ENCODE measurements around the gene CHID1. TPM values are rescaled to one million over a fixed set of nuclear protein-coding genes. Genes with fewer than 3 reads are reported as not detected.

Gene CHID1
- total and polyA plus RNA-seq, 4 experiments from 2014 or later, result 46.9 to 82.3 (median 55.7) TPM

DNA sequence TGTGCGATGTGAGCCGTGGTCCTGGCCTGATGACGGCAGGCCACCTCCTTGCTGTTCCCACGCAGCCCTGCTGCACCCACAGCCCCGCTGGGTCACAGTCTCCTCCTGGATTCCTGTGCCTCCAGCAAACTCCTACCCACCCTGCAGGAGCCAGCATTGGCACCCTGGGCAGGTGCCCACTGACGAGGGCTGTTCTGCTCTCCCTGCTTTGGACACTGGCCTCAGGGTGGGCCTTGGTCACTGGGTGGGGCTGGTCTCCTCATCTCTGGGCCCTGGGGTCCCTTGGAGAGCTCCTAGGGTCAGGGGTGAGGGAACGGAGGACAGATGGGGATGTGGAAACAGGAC lies 55.3 kb downstream of the CHID1 start:
- POLR2A ChIA-PET (ENCODE audit: partially characterized antibody), result no interaction called here
- Histone ChIP-seq H3K9me3 (ENCODE audit: control insufficient read depth in 1 of 2, low read length in 2 of 2) (no peaks in the 10 kb centered on the region), H3K4me1 (ENCODE audit: insufficient read depth, low read length) (no peaks in the 10 kb centered on the region), H3K27me3 (ENCODE audit: insufficient read depth, low read length) (no peaks in the 10 kb centered on the region), H3K36me3 (ENCODE audit: insufficient read depth, low read length) (no peaks in the 10 kb centered on the region), H3K27ac (ENCODE audit: low read depth, low read length) (no peak overlapping the region), H3K4me3 (ENCODE audit: low read length in 2 of 2) (no peak overlapping the region)
- H3K36me3 Mint-ChIP-seq, result no peaks in the 10 kb centered on the region
- no peak for DNase-seq
- H3K27me3 Mint-ChIP-seq, result peaks cover 0 to 2% of the 10 kb centered on the region in 2 donors
- no peak overlapping the region for H3K27ac Mint-ChIP-seq
- no peaks in the 10 kb centered on the region for H3K9me3 Mint-ChIP-seq
- H3K4me1 Mint-ChIP-seq, result peaks cover 0 to 5% (median 1%) of the 10 kb centered on the region in 4 donors
- CTCF ChIA-PET (ENCODE audit: partially characterized antibody), result no interaction called here
- no peak overlapping the region for H3K4me3 Mint-ChIP-seq
- intact Hi-C loops (cut with micrococcal nuclease), result no loop called here

DNA sequence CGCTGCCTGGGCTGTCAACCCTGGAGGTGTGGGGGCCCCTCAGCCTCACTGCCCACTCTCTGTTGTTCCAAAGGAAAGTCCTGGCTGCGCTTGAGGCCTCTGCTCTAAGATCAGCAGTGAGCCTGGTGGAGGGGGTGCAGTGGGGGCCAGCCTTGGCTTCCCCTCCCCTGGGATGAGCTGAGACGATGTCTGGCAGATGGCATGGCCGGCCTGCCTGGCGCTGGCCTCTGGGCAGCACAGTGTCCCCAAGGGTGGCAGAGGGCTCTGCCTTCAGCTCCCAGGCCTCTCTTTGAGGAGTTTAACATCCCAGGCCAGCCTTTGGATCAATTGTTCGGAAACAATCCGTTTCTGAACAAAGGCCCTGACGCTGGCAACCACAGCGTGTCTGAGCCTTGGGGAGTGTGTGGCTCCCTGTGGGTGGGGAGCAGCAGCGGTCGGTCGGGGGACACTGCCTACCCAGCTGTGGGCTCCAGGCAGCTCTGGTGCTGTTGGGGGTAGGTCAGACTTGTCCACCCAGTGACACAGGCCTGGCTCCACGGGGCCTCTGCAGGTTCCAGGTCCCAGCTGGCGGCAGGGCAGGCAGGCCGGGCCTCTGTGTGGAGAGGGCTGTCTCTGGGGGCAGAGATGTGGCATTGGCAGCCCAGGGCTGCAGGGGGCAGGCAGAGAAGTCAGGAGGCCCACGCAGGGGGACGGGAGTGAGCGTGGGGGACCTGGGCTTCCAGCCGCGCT lies 55.8 kb downstream of the CHID1 start:
- H3K4me3 Mint-ChIP-seq, result no peak overlapping the region
- H3K27me3 ChIP-seq (ENCODE audit: insufficient read depth, low read length), result no peaks in the 10 kb centered on the region
- no peak overlapping the region for H3K4me3 ChIP-seq (ENCODE audit: low read length in 2 of 2)
- no peak for DNase-seq
- H3K4me1 Mint-ChIP-seq, result peaks cover 0 to 5% (median 1%) of the 10 kb centered on the region in 4 donors
- no peaks in the 10 kb centered on the region for H3K36me3 ChIP-seq (ENCODE audit: insufficient read depth, low read length)
- no peaks in the 10 kb centered on the region for H3K36me3 Mint-ChIP-seq
- peaks cover 0 to 2% of the 10 kb centered on the region in 2 donors for H3K27me3 Mint-ChIP-seq
- H3K27ac Mint-ChIP-seq, result no peak overlapping the region
- POLR2A ChIA-PET (ENCODE audit: partially characterized antibody), result no interaction called here
- no peaks in the 10 kb centered on the region for H3K9me3 ChIP-seq (ENCODE audit: control insufficient read depth in 1 of 2, low read length in 2 of 2)
- no peaks in the 10 kb centered on the region for H3K9me3 Mint-ChIP-seq
- CTCF ChIA-PET (ENCODE audit: partially characterized antibody), result no interaction called here
- intact Hi-C loops (cut with micrococcal nuclease), result no loop called here
- H3K4me1 ChIP-seq (ENCODE audit: insufficient read depth, low read length), result no peaks in the 10 kb centered on the region
- no peak overlapping the region for H3K27ac ChIP-seq (ENCODE audit: low read depth, low read length)

DNA sequence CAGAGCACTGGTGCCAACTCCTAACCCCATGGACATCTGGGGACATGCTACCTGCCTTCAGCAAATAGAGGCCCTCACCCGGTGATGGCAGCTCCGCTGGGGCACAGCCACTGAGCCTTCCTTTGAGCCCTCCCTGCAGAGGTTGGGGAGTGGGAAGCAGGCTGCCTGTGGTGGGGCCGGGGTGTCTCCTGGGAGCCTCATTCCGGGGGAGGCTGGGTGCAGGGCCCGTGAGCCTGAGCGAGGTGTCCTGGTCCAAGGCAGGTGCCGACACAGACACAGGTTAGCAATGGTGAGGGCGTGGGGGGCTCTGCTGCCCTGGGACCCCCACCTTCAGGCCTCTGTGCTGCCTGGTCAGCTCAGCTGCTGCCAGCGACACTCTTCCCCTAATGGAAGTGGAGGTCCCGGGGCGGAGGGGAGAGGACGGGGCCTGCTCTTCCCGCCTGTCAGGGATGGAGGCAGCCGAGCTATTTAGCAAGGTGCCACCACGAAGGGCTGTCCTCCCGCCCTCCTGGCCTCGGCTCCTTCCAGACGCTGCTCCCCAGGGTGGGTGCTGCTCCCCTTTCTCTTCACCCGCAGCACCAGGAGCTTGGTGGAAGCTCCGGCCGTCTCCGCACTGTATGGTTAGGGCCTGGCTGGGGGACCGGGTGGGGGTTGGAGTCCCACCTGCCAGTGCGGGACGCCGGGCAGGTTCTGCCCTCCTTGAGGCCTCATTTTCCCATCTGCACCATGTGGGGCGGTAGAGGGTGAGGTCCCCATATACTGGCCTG lies 56.7 kb downstream of the CHID1 start:
- Histone ChIP-seq H3K4me1 (ENCODE audit: insufficient read depth, low read length) (peaks cover 4% of the 10 kb centered on the region), H3K4me3 (ENCODE audit: low read length in 2 of 2) (no peak overlapping the region), H3K27ac (ENCODE audit: low read depth, low read length) (no peak overlapping the region), H3K9me3 (ENCODE audit: control insufficient read depth in 1 of 2, low read length in 2 of 2) (no peaks in the 10 kb centered on the region), H3K27me3 (ENCODE audit: insufficient read depth, low read length) (peaks cover 4% of the 10 kb centered on the region), H3K36me3 (ENCODE audit: insufficient read depth, low read length) (no peaks in the 10 kb centered on the region)
- intact Hi-C loops (cut with micrococcal nuclease), result no loop called here
- DNase-seq, result no peak
- H3K27me3 Mint-ChIP-seq, result peaks cover 0 to 2% of the 10 kb centered on the region in 2 donors
- CTCF ChIA-PET (ENCODE audit: partially characterized antibody), result no interaction called here
- H3K4me3 Mint-ChIP-seq, result no peak overlapping the region
- H3K4me1 Mint-ChIP-seq, result peaks cover 0 to 5% (median 4%) of the 10 kb centered on the region in 4 donors
- H3K27ac Mint-ChIP-seq, result no peak overlapping the region
- no peaks in the 10 kb centered on the region for H3K36me3 Mint-ChIP-seq
- POLR2A ChIA-PET (ENCODE audit: partially characterized antibody), result no interaction called here
- no peaks in the 10 kb centered on the region for H3K9me3 Mint-ChIP-seq

DNA sequence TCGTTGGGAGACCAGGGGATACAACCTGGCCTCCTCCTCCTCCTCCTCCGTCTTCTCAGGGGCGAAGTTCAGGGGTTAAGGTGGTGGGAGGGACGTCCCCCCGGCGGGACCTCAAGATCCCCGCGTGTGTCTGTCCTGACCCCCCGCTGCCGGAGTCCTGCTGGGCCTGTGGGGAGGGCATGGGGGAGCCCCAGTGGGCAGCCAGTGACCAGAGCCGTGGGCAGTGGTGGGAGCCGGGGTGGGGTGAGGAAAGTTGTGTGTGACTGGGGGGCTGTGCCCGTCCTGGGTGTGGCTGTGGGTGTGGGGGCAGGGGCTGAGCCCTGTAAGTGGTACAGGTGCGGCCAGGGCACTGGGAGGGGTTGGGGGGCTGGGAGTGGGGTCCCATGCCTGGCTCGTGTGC lies 57.8 kb downstream of the CHID1 start:
- no peak overlapping the region for H3K4me3 Mint-ChIP-seq
- no peaks in the 10 kb centered on the region for H3K36me3 Mint-ChIP-seq
- peaks cover 10% of the 10 kb centered on the region for H3K4me1 ChIP-seq (ENCODE audit: insufficient read depth, low read length)
- H3K9me3 Mint-ChIP-seq, result no peaks in the 10 kb centered on the region
- intact Hi-C loops (cut with micrococcal nuclease), result no loop called here
- no peak overlapping the region for H3K27ac ChIP-seq (ENCODE audit: low read depth, low read length)
- ChIA-PET POLR2A (ENCODE audit: partially characterized antibody) (no interaction called here), CTCF (ENCODE audit: partially characterized antibody) (no interaction called here)
- no peak for DNase-seq
- H3K36me3 ChIP-seq (ENCODE audit: insufficient read depth, low read length), result no peaks in the 10 kb centered on the region
- no peaks in the 10 kb centered on the region for H3K9me3 ChIP-seq (ENCODE audit: control insufficient read depth in 1 of 2, low read length in 2 of 2)
- no peak overlapping the region for H3K4me3 ChIP-seq (ENCODE audit: low read length in 2 of 2)
- peaks cover 2 to 9% (median 7%) of the 10 kb centered on the region in 4 donors for H3K4me1 Mint-ChIP-seq
- peaks cover 2 to 4% of the 10 kb centered on the region in 2 donors for H3K27me3 Mint-ChIP-seq
- peaks cover 10% of the 10 kb centered on the region for H3K27me3 ChIP-seq (ENCODE audit: insufficient read depth, low read length)
- no peak overlapping the region for H3K27ac Mint-ChIP-seq

DNA sequence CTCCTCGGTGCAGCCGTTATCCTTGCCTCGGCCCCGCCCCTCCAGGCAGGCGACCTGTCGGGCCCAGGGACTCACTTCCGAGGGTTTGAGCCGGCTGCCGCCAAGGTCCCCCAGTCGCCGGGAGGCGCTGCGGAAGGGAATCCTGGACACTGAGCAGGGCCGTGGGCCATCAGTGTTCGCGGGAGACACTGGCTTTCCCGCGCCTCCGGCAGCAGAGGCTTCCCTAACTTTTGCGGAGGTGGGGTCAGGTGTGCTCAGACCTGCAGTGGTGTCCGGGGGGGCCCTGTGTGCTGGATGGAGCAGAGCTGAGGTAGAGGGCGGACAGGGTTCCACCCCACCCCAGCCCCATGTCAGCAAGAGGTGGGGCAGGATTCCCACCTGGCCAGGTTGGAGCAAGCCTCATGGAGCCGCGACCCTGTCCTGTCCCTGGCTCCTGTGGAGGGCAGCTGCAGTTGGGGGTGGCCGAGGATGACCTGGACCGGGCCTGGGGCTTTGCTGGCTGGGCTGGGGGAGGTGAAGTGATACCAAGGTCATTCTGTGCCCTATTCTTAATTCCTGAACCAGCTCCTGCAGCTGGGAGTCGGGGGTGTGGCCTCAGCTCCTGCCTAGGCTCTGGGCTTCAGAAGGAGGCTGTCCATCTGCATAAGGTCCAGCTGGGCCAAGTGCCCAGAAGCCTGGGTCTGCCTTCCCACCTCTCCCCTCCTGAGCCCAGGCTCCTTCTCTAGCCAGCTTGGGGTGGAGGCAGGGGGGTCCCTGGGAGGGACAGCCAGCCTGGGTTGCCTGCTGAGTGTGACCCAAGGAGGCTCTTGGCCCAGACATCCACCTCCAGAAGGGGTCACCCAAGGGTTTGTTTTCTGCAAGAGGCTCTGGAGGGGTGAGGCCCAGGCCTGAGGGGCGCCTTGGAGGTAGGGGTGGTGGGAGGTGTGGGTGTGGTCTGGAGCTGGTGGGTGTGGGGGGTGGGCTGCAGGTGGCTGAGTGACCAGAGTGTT lies 59.5 kb downstream of the CHID1 start:
- Mint-ChIP-seq H3K4me1 (peaks cover 2 to 9% (median 3%) of the 10 kb centered on the region in 4 donors), H3K9me3 (no peaks in the 10 kb centered on the region), H3K36me3 (no peaks in the 10 kb centered on the region), H3K27me3 (peaks cover 4% of the 10 kb centered on the region in 2 donors), H3K27ac (peak overlapping the region in 1 of 7 donors; percentile 35), H3K4me3 (peak overlapping the region in 3 of 8 donors; percentile 32 to 70 (median 42))
- Histone ChIP-seq H3K4me3 (ENCODE audit: low read length in 2 of 2) (no peak overlapping the region), H3K36me3 (ENCODE audit: insufficient read depth, low read length) (no peaks in the 10 kb centered on the region), H3K27me3 (ENCODE audit: insufficient read depth, low read length) (peaks cover 10% of the 10 kb centered on the region), H3K27ac (ENCODE audit: low read depth, low read length) (no peak overlapping the region), H3K9me3 (ENCODE audit: control insufficient read depth in 1 of 2, low read length in 2 of 2) (no peaks in the 10 kb centered on the region), H3K4me1 (ENCODE audit: insufficient read depth, low read length) (peaks cover 10% of the 10 kb centered on the region)
- POLR2A ChIA-PET (ENCODE audit: partially characterized antibody), result no interaction called here
- peak in 1 of 5 donors; percentile 26 for DNase-seq
- intact Hi-C loops (cut with micrococcal nuclease), result no loop called here
- CTCF ChIA-PET (ENCODE audit: partially characterized antibody), result no interaction called here

DNA sequence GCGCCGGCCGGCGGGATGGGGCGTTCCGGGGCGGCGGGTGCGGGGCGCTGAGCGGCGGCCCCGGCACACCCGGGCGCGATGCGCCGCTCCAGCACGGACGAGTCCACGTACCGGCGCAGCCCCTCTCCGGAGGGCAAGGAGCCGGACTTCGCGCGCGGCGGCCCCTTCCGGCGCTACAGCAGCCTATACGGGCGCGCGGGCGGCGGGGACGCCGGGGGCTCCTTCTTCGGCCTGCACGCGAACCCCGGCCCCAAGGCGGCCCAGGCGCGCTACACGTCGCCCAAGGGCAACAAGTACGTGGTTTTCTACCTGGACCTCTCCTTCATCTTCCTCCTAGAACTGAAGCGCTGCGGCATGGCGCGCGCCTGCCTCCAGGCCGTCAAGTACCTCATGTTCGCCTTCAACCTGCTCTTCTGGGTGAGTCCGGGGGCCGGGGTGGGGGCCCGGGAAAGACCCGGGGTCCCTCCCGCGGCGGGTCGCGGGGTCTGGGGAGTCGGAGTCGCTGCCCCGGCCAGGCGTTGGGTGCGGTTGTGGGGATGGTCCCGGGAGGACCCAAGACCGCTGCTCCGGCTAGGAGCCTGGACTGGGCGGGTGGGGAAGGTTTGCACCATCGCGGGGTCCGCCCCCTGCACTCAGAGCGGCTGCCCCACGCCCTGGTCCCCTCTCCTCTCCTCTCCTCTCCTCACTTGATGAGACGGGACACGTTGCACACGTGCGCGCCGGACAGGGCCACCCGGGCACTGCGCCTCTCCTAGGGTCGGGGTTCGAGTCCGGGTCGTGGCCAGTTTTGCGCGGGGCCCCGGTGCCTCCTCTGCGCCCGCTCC lies 60.4 kb downstream of the CHID1 start:
- Histone ChIP-seq H3K27me3 (ENCODE audit: insufficient read depth, low read length) (peaks cover 10% of the 10 kb centered on the region), H3K4me1 (ENCODE audit: insufficient read depth, low read length) (peaks cover 10% of the 10 kb centered on the region), H3K36me3 (ENCODE audit: insufficient read depth, low read length) (no peaks in the 10 kb centered on the region), H3K27ac (ENCODE audit: low read depth, low read length) (no peak overlapping the region), H3K4me3 (ENCODE audit: low read length in 2 of 2) (no peak overlapping the region), H3K9me3 (ENCODE audit: control insufficient read depth in 1 of 2, low read length in 2 of 2) (no peaks in the 10 kb centered on the region)
- Mint-ChIP-seq H3K9me3 (no peaks in the 10 kb centered on the region), H3K36me3 (no peaks in the 10 kb centered on the region), H3K27me3 (peaks cover 4% of the 10 kb centered on the region in 2 donors), H3K4me3 (peak overlapping the region in 6 of 8 donors; percentile 48 to 77 (median 58)), H3K27ac (no peak overlapping the region), H3K4me1 (peaks cover 2 to 9% (median 4%) of the 10 kb centered on the region in 4 donors)
- ChIA-PET CTCF (ENCODE audit: partially characterized antibody) (interaction anchor here (4.1 kb wide), 1 partner anchor 200 kb away, joined by 35 read pairs; no protein-coding TSS in a partner anchor), POLR2A (ENCODE audit: partially characterized antibody) (no interaction called here)
- DNase-seq, result no peak
- intact Hi-C loops (cut with micrococcal nuclease), result no loop called here
